ENCODE measurements around the gene WDFY1. TPM values are rescaled to one million over a fixed set of nuclear protein-coding genes. Genes with fewer than 3 reads are reported as not detected.
A peak's percentile ranks its signal among the peaks of the same experiment; 100 is the strongest.

Gene WDFY1
- total RNA-seq, 4 donors from 2014 or later: 36.9 to 82.0 (median 65.0) TPM

- TF ChIP-seq POLR2A (IDR thresholded peaks at IDR 0.05) (no peak), CTCF (IDR thresholded peaks at IDR 0.05) (no peak)
- DNase-seq: no peak
- Histone ChIP-seq H3K4me1 (peaks cover 0 to 6% (median 2%) of the 10 kb centered on the region in 4 donors), H3K36me3 (no peaks in the 10 kb centered on the region), H3K4me3 (no peak overlapping the region), H3K27ac (no peak overlapping the region), H3K27me3 (no peaks in the 10 kb centered on the region), H3K9me3 (no peaks in the 10 kb centered on the region)
Measured at GRCh38 chr2:223949241-223949840, 4.2 kb upstream of the WDFY1 start.

GRCh38 chr2:223947711-223948205 is 2.6 kb upstream of the WDFY1 start:
- Histone ChIP-seq H3K4me1 (peaks cover 0 to 18% (median 5%) of the 10 kb centered on the region in 4 donors), H3K27ac (no peak overlapping the region), H3K4me3 (no peak overlapping the region), H3K36me3 (no peaks in the 10 kb centered on the region), H3K27me3 (no peaks in the 10 kb centered on the region), H3K9me3 (no peaks in the 10 kb centered on the region)
- TF ChIP-seq CTCF (IDR thresholded peaks at IDR 0.05) (no peak), POLR2A (IDR thresholded peaks at IDR 0.05) (no peak)
- DNase-seq: no peak

- Histone ChIP-seq H3K36me3 (no peaks in the 10 kb centered on the region), H3K4me3 (peak overlapping the region in 3 of 4 donors; percentile 87 to 100 (median 98))
Measured at GRCh38 chr2:223945755-223946154, 620 bp upstream of the WDFY1 start.

GRCh38 chr2:223944166-223944702 is 901 bp downstream of the WDFY1 start:
- H3K4me3 ChIP-seq: peak overlapping the region; percentile 87 to 100 (median 95)
- DNase-seq: peak; percentile 41 to 73 (median 61)
- TF ChIP-seq POLR2A (IDR thresholded peaks at IDR 0.05): no peak
- no peak for TF ChIP-seq CTCF (IDR thresholded peaks at IDR 0.05)
- peak overlapping the region; percentile 89 to 97 (median 95) for H3K27ac ChIP-seq
- H3K27me3 ChIP-seq: no peaks in the 10 kb centered on the region
- no peaks in the 10 kb centered on the region for H3K9me3 ChIP-seq
- peaks cover 0 to 26% (median 11%) of the 10 kb centered on the region in 4 donors for H3K4me1 ChIP-seq
- no peaks in the 10 kb centered on the region for H3K36me3 ChIP-seq

More at GRCh38 chr2:223945755-223946154, 620 bp upstream of the WDFY1 start:
- H3K27me3 ChIP-seq: no peaks in the 10 kb centered on the region
- H3K4me1 ChIP-seq: peaks cover 0 to 26% (median 10%) of the 10 kb centered on the region in 4 donors
- H3K9me3 ChIP-seq: no peaks in the 10 kb centered on the region
- peak overlapping the region in 2 of 4 donors; percentile 93 to 97 for H3K27ac ChIP-seq
- TF ChIP-seq CTCF (IDR thresholded peaks at IDR 0.05) (no peak), POLR2A (IDR thresholded peaks at IDR 0.05) (no peak)
- DNase-seq: no peak

- TF ChIP-seq CTCF (IDR thresholded peaks at IDR 0.05) (no peak), POLR2A (IDR thresholded peaks at IDR 0.05) (peak; percentile 40 to 62)
- H3K27ac ChIP-seq: peak overlapping the region; percentile 89 to 97 (median 95)
- no peaks in the 10 kb centered on the region for H3K9me3 ChIP-seq
- H3K4me3 ChIP-seq: peak overlapping the region; percentile 87 to 100 (median 95)
- no peaks in the 10 kb centered on the region for H3K27me3 ChIP-seq
- peak in 2 of 3 donors; percentile 47 to 65 for DNase-seq
- H3K36me3 ChIP-seq: no peaks in the 10 kb centered on the region
- peaks cover 0 to 26% (median 12%) of the 10 kb centered on the region in 4 donors for H3K4me1 ChIP-seq
Measured at GRCh38 chr2:223943561-223944008, 1.6 kb downstream of the WDFY1 start.

Data from Peyer's patch (tissue), 4 donors.